Gastrocnemius medialis (tissue), 4 donors: Measurements from ENCODE around the gene INPP4B. TPM values are rescaled to one million over a fixed set of nuclear protein-coding genes. Genes with fewer than 3 reads are reported as not detected.

Experiments
- ATAC-seq, 2 donors: fragments of 150-250 bp; one replicate each; pipeline ENCODE4 v1.9.1; 2016
- DNase-seq, 2 donors: peaks; one replicate each; pipeline ENCODE4 v3.0.0-alpha.2; 2019
- H3K27ac ChIP-seq, 4 donors: fragments of 200-600 bp; sonication (generic); 1 replicate in 1 of 4; 2 replicates in 3 of 4; pipeline ENCODE4 v1.5.1; 2016 to 2018; ENCODE audit warnings: mild to moderate bottlenecking in 2 of 4, moderate library complexity in 1 of 4
- H3K27me3 ChIP-seq, 3 donors: fragments of 200-600 bp; sonication (generic) in 2 of 3; 1 replicate in 1 of 3; 2 replicates in 2 of 3; pipeline versions ENCODE4 v1.5.1 to v1.6.0; 2016 to 2019; ENCODE audit warnings: mild to moderate bottlenecking in 1 of 3, moderate library complexity in 1 of 3
- H3K36me3 ChIP-seq, 2 donors: fragments of 200-600 bp; sonication (generic) in 1 of 2; one replicate each; pipeline ENCODE4 v1.5.1; 2017 to 2018
- H3K4me1 ChIP-seq, 2 donors: fragments of 200-600 bp; sonication (generic) in 1 of 2; one replicate each; pipeline ENCODE4 v1.5.1; 2016 to 2017; ENCODE audit warnings: mild to moderate bottlenecking in 2 of 2
- H3K4me3 ChIP-seq, 4 donors: fragments of 200-600 bp; sonication (generic) in 3 of 4; 1 replicate in 1 of 4; 2 replicates in 3 of 4; pipeline ENCODE4 v1.5.1; 2016 to 2019; ENCODE audit warnings: mild to moderate bottlenecking in 2 of 4
- H3K9me3 ChIP-seq, 3 donors: fragments of 200-600 bp; sonication (generic) in 2 of 3; 1 replicate in 1 of 3; 2 replicates in 2 of 3; pipeline ENCODE4 v1.5.1; 2016 to 2019
- POLR2A ChIP-seq, 2 donors: fragments of 450-650 bp; IDR thresholded peaks; one replicate each; pipeline ENCODE4 v1.6.1; 2017; ENCODE audit warnings: antibody characterized with exemption in 2 of 2, mild to moderate bottlenecking in 2 of 2, moderate library complexity in 2 of 2
- in situ Hi-C, 4 donors: fragments of 200-750 bp; cut with MboI; loops; one replicate each; pipeline versions ENCODE4 v1.15.0 to v1.8.0; 2017; ENCODE audit warnings: low sequenced_read_pairs in 4 of 4
- intact Hi-C: fragments of 100-400 bp; cut with DNase I; formaldehyde crosslinking; loops from one replicate; pipeline ENCODE4 v1.15.1; 2023; ENCODE audit warnings: low total_unique reads
- total RNA-seq, 4 donors: library from RNA; depleted of rRNA; stranded (reverse); fragments of >200 nt; gene quantifications; one replicate each; pipeline versions ENCODE4 v1.1.0 to v1.2.3, GENCODE V29; 2016
- TF ChIP-seq, protein P1 (sequence below), 5 experiments: fragments of 450-650 bp in 3 of 5; fragments of 200-600 bp in 2 of 5; sonication (generic) in 2 of 5; IDR thresholded peaks in 4 of 5; conservative IDR thresholded peaks in 1 of 5; 1 replicate in 4 of 5; 2 replicates in 1 of 5; pipeline ENCODE4 v1.5.1; 2016 to 2019; ENCODE audit warnings: antibody characterized with exemption in 5 of 5, mild to moderate bottlenecking in 3 of 5, moderate library complexity in 3 of 5

INPP4B gene
- total RNA-seq, 4 donors from 2014 or later: 7.5 to 23.6 (median 9.1) TPM

DNA sequence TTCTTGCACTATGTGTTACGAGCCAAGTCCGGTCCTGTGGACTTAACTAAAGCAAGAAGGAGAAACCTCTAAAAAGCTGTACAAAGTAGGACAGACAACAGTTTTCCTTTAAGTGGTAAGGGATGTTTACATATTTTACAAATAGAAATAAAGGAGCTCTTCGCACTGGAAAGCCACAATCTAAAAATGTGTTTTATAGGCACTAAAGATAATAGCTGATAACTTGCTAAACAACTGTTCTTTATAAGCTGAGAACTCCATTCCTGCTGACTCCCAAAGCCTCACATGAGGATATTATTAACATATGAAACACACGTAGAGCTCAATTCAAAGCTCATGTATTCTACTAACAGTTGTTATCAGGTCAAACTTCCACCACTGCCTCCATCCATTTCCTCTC is 519.9 kb downstream of the INPP4B start:
- intact Hi-C loops (no loop called here), in situ Hi-C loops (loop anchor here in 1 of 4 donors (25.0 kb wide), 1 partner anchor 386 kb away; no protein-coding TSS in a partner anchor)
- ATAC-seq (no peak), DNase-seq (no peak)
- Histone ChIP-seq H3K4me3 (no peak overlapping the region), H3K36me3 (no peaks in the 10 kb centered on the region), H3K27ac (no peak overlapping the region), H3K27me3 (no peaks in the 10 kb centered on the region), H3K4me1 (peaks cover 5 to 14% of the 10 kb centered on the region in 2 donors), H3K9me3 (no peaks in the 10 kb centered on the region)
- TF ChIP-seq, protein P1, sequence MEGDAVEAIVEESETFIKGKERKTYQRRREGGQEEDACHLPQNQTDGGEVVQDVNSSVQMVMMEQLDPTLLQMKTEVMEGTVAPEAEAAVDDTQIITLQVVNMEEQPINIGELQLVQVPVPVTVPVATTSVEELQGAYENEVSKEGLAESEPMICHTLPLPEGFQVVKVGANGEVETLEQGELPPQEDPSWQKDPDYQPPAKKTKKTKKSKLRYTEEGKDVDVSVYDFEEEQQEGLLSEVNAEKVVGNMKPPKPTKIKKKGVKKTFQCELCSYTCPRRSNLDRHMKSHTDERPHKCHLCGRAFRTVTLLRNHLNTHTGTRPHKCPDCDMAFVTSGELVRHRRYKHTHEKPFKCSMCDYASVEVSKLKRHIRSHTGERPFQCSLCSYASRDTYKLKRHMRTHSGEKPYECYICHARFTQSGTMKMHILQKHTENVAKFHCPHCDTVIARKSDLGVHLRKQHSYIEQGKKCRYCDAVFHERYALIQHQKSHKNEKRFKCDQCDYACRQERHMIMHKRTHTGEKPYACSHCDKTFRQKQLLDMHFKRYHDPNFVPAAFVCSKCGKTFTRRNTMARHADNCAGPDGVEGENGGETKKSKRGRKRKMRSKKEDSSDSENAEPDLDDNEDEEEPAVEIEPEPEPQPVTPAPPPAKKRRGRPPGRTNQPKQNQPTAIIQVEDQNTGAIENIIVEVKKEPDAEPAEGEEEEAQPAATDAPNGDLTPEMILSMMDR (IDR thresholded peaks at IDR 0.05 in 4 of 5, conservative IDR thresholded peaks at IDR 0.05 in 1 of 5): no peak
- no peak for TF ChIP-seq POLR2A (IDR thresholded peaks at IDR 0.05)

DNA sequence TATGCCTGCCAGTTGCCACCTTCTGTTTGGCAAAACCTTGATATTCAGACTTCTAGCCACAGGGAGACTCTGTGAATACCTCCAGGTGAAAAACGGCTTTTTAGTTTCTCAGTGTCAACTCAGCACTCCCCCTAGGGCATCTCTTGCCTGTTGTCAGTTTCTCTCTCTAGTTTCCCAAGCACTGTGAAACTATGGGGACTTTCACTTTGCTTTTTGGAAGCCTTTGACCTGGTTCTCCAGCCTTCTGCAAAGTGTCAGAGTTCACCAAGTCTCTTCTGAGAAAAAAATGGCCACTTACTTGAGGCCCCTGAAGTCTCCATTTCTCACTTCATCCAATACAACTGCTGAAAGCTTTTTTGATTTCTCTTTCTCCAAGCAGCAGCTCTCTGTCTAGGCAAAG is 521.5 kb downstream of the INPP4B start:
- Histone ChIP-seq H3K4me1 (peaks cover 0 to 9% of the 10 kb centered on the region in 2 donors), H3K36me3 (no peaks in the 10 kb centered on the region), H3K4me3 (no peak overlapping the region), H3K27me3 (no peaks in the 10 kb centered on the region), H3K9me3 (no peaks in the 10 kb centered on the region), H3K27ac (no peak overlapping the region)
- intact Hi-C loops (no loop called here), in situ Hi-C loops (no loop called here)
- TF ChIP-seq, protein P1 (IDR thresholded peaks at IDR 0.05 in 4 of 5, conservative IDR thresholded peaks at IDR 0.05 in 1 of 5): no peak
- TF ChIP-seq POLR2A (IDR thresholded peaks at IDR 0.05): no peak
- DNase-seq (no peak), ATAC-seq (no peak)

DNA sequence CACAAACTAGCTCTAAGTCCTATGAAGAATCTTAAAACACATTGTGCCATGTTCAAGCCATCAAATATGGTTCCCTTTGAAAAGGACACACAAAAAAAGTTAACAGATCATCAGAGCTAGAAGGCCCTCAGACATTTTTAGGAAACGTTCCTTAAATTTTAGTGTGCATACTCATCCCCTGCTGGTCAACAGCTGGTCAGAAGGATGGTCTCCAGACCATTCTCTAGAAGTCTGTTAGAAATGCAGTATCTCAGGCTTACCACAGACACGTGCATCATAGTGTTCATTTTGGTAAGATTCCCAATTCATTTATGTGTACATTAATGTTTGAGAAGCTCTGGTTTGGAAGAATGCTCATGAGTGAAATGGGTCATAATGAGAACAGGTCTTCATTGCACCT is 523.1 kb downstream of the INPP4B start:
- no peak for DNase-seq
- TF ChIP-seq POLR2A (IDR thresholded peaks at IDR 0.05): no peak
- TF ChIP-seq, protein P1 (IDR thresholded peaks at IDR 0.05 in 4 of 5, conservative IDR thresholded peaks at IDR 0.05 in 1 of 5): no peak

DNA sequence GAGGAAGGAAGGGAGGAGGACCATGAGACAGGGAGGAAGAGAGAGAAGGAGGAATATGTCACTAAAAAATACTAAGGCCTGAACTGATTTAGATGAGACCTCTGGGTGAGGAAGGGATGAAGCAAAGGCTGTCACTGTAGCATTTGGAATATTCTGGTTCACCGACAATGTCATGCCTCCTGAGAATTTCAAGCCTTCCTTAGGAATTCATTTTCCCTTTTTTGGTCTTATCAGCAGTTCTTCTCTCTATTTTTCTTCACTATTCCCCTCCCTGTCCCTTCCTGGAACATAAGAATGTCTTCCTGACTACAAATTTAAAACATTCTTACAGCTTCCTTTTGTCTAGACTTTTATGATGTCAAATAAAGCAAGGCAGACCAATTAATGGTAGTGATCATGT is 527.8 kb downstream of the INPP4B start:
- Histone ChIP-seq H3K4me1 (peaks cover 0 to 13% of the 10 kb centered on the region in 2 donors), H3K27ac (peak overlapping the region in 2 of 4 donors; percentile 40 to 55), H3K9me3 (no peaks in the 10 kb centered on the region), H3K36me3 (no peaks in the 10 kb centered on the region), H3K4me3 (no peak overlapping the region), H3K27me3 (no peaks in the 10 kb centered on the region)
- ATAC-seq (no peak), DNase-seq (no peak)
- TF ChIP-seq POLR2A (IDR thresholded peaks at IDR 0.05): no peak
- TF ChIP-seq, protein P1 (IDR thresholded peaks at IDR 0.05 in 4 of 5, conservative IDR thresholded peaks at IDR 0.05 in 1 of 5): no peak
- intact Hi-C loops (no loop called here), in situ Hi-C loops (no loop called here)

More for the DNA sequence above, 523.1 kb downstream of the INPP4B start:
- no peaks in the 10 kb centered on the region for H3K27me3 ChIP-seq
- H3K4me1 ChIP-seq: no peaks in the 10 kb centered on the region
- ATAC-seq: no peak
- in situ Hi-C loops (no loop called here), intact Hi-C loops (no loop called here)
- no peaks in the 10 kb centered on the region for H3K36me3 ChIP-seq
- H3K27ac ChIP-seq: no peak overlapping the region
- H3K4me3 ChIP-seq: no peak overlapping the region
- no peaks in the 10 kb centered on the region for H3K9me3 ChIP-seq

DNA sequence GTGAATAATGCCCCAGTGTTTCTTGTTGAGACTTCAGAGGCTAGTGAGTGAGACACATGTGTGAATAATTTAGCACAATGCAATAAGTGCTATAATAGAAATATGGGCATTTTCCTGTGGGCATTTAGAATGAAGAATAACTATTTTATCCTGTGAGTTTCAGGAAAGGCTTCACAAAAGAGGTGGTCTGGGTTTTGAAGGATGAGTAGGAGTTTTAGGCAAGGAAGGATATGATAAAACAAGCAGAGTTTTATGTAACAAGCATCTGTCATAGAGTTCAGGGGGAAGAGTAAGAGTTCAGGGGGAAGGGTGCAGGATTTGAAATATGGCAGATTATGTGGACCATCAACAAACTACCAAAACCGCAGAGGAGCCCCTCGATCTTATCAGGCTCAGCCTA is 529.2 kb downstream of the INPP4B start:
- in situ Hi-C loops (no loop called here), intact Hi-C loops (no loop called here)
- ATAC-seq (no peak), DNase-seq (no peak)
- Histone ChIP-seq H3K9me3 (no peaks in the 10 kb centered on the region), H3K36me3 (no peaks in the 10 kb centered on the region), H3K4me1 (peaks cover 0 to 22% of the 10 kb centered on the region in 2 donors), H3K27ac (no peak overlapping the region), H3K4me3 (no peak overlapping the region), H3K27me3 (no peaks in the 10 kb centered on the region)
- no peak for TF ChIP-seq POLR2A (IDR thresholded peaks at IDR 0.05)
- TF ChIP-seq, protein P1 (IDR thresholded peaks at IDR 0.05 in 4 of 5, conservative IDR thresholded peaks at IDR 0.05 in 1 of 5): no peak
